HG02973 (cell line): Measurements from ENCODE around the gene CFAP221.

Experiments
- ATAC-seq: cut with Tn5 transposase; IDR thresholded peaks from one replicate; pipeline ENCODE4 v1.9.1; 2021; ENCODE audit warnings: moderate library complexity; ENCODE audit not compliant: unreplicated experiment

The CFAP221 gene

DNA sequence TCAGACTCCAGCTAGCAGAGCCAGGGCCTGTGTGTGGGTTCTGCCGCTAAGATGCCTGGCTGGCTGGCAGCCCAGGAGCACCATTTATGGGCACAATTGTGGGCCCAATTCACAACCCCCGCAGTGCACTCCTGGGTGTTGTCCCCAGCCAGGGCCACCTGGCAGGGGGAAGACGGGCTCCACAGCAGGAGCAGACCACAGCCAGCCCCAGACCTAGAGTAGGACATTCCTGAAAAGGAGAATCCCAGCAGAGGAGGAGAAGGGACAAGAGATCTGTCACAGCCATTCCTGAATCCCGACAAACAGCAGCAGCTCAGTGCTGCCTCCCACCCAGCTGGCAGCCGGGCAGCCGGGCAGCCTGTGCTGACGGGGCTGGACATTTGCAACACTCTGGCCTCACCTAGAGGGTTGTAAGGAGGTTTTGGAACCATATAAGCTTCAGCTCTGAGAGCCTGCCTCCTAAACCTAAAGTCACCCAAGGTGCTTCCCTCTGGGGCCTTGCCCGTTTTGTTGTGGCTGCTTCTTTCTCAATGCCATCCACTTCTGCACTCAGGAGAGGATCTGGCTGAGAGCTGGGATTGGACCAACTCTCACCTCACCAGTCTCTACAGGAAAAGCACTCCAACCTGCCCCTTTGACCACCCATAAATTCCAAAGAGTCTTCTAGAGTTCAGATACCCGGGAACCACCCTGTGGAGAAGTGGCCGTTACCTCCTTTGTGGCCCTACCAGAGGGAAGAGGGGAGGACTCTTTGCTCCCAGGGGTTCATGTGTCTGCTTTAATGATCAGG lies 130.7 kb downstream of the CFAP221 start:
- no peak for ATAC-seq

DNA sequence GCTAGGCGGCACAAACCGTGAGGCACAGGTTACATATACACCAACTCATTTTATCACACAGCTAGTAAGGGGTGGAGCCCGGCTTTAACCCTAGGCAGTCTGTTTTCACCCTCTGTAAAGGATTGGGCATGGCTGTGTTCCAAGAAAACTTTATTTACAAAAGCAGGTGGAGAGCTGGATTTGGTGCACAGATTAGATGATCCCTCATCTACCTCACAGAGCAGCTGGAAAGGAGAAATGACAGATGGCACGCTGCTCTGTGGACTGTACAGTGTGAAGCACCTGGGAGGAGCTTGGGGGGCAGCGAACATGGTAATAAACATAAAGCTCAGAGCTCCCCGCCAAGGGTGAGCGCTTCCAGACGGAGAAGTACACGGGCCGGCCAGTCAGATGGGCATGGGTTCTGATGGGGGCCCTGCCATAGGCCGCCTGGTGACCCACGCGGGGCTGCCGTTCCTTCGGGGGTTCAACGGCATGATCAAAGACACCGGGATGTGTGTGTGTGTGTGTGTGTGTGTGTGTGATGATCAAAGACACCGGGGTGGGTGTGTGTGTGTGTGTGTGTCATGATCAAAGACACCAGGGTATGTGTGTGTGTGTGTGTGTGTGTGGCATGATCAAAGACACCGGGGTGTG lies 133.9 kb downstream of the CFAP221 start:
- ATAC-seq, result no peak

DNA sequence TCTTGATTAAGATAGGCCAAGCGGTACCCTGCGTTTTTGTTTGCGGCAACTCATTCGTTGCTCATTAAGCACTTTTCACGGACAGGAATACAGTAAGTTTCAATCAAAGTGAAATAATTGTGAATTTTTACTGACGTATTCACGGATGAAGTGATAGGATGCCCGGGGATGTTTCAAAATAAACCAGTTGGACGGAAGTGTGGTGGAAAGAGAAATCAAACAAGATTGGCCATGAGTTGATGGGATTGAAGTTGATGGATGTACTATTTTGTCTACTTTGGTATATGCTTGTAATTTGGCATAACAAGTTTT lies 135.2 kb downstream of the CFAP221 start:
- no peak for ATAC-seq

GRCh38 chr2:119679846-119680245 lies 135.6 kb downstream of the CFAP221 start:
- no peak for ATAC-seq

DNA sequence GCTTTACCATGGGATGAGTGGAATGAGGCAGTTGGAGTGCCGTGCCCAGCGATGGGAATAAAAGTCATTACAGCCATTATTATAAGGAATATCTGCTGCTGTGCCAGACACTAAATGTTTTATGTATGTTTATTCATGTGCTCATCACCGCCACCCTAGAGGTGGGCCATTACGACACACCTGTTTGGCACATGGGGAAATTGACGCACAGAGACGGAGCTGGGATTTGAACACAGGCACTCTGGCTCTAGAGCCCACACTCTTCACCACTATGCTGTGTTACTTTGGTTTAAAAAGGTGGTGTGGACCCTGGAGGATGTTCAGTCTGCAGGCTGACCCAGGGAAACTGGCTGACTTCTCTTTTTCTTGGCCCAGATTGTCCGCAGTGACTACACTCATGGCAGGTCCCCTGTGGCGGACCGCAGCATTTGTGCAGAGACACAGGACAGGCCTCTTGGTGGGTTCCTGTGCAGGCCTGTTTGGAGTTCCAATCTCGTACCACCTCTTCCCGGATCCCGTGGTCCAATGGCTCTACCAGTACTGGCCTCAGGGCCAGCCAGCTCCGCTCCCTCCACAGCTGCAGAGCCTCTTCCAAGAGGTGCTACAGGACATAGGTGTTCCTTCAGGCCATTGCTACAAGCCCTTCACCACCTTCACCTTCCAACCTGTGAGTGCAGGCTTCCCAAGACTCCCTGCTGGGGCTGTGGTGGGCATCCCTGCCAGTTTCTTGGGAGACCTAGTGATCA lies 136.4 kb downstream of the CFAP221 start:
- ATAC-seq, result no peak

- no peak for ATAC-seq
Measured at GRCh38 chr2:119681203-119681867, 137.1 kb downstream of the CFAP221 start.

DNA sequence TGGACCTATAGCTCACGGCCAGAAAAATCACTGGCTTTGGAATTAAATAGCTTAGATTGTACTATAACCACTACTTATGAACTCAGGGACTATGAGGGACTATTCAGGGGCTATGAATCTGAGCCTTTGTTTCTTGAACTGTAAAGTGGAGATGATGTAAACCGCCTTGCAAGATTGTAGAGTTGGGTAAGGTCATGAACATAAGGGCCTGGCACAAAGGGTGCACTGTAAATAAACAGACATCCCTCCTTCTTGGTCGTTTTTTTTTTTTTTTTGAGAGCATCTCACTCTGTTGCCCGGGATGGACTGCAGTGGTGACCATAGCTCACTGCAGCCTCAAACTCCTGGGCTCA lies 137.6 kb downstream of the CFAP221 start:
- ATAC-seq, result no peak

- ATAC-seq, result no peak
Measured at GRCh38 chr2:119682578-119682977, 138.3 kb downstream of the CFAP221 start.

DNA sequence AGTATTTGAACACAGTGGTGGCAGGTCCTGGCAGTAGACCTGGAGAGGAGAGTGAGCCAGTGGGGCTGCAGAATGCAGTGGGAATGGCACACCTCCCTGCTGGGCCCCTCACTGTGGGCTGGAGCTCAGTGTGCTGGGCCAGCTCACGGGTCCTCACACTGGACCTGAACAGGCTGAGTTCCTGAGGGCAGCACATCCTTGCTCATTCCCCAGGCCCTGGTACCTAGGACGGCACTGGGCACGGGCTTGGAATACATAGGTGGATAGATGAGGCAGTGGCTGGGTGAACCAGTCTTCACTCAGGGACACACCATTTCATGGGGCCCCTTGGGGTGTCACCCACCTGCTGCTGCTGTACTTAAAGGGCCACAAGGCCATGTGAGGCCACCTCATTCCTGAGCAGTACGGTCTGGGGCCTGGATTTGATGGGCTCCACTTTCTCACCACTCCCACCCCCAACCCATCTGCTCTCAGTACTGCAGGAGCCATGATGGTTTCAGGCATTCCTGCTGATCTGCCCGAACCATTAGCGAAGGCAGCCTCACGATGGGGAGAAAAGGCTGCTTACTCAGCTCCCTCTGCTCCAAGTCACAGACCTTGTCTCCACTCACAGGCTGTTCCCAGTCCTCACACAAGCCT lies 138.9 kb downstream of the CFAP221 start:
- ATAC-seq, result no peak

DNA sequence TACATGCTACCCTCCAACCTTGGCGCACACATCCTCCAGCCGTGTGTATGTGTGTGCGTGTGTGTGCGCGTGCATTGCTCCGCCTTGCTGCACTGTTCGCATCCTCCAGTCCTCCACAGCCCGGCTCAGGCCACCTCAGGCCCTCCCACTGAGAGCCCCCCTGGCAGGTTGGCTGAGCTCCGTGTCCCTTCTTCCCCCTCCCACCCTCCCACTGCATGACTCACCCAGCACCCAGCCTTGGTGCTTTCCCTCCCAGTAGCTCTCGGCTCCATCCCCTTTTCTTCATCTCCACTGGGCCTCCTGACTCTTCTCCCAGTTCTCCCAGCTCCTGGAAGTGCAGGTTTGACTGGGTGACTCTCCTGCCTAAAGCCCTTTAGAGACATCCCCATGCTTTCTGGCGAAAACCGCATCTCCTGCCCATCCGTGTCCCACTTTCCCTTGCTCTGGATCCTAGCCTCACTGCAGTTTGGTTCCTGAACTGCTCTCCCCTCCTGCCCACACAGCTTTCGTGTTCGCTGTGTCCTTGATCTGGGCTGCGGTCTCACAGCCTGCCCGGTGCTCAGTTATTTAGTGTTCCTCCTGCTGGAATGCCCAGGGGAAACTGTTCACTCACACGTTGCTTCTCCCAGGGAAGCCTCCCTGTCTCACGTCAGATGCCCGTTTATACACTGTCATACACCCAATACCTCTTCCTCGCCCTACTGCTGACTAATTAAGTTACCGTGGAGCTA lies 139.6 kb downstream of the CFAP221 start:
- no peak for ATAC-seq

DNA sequence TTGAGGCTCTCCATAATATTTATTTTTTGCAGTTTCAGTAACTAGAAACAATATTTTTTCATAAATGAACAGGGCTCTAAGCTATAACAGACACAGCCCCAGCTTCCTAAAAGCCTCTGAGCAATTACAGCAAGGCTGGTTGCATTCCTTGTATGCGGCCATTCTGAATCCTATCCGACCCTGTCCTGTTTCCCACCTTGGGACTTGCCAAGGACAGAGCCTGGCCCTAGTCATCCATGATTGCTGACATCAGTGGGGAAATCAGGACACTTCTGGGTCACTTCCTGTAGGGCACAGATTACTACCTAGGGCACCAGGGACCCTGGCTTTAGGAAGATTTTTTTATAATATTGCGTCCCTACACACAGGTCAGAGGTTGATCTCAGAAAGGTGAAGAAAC lies 140.3 kb downstream of the CFAP221 start:
- no peak for ATAC-seq

GRCh38 chr2:119688616-119689015 lies 144.4 kb downstream of the CFAP221 start:
- no peak for ATAC-seq

- ATAC-seq, result no peak
Measured at GRCh38 chr2:119689218-119689617, 145.0 kb downstream of the CFAP221 start.

GRCh38 chr2:119691189-119691588 lies 146.9 kb downstream of the CFAP221 start:
- ATAC-seq, result no peak

GRCh38 chr2:119691651-119692245 lies 147.5 kb downstream of the CFAP221 start:
- ATAC-seq, result no peak

DNA sequence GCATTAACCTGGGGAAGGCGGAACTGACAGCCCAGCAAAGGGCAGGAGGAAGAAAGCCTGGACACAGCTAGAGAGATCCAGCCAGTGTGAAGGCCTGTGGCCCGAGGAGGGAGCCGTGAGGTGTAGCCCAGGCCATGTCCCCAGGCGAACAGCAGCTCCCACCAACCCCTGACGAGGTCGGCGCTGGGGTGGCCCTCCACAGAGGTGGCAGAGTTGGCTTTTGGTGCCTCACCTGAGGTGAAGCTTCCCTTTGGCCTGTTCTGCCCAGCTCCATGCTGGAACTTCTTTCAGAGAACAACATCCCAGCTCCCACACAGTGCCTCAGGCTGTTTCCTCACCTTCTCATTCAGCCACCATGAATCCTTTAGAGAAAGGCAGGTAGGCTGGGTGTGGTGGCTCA lies 148.1 kb downstream of the CFAP221 start:
- ATAC-seq, result no peak

- no peak for ATAC-seq
Measured at GRCh38 chr2:119692954-119693353, 148.7 kb downstream of the CFAP221 start.

- ATAC-seq, result no peak
Measured at GRCh38 chr2:119693567-119693966, 149.3 kb downstream of the CFAP221 start.

- ATAC-seq, result no peak
Measured at GRCh38 chr2:119693967-119694366, 149.7 kb downstream of the CFAP221 start.

DNA sequence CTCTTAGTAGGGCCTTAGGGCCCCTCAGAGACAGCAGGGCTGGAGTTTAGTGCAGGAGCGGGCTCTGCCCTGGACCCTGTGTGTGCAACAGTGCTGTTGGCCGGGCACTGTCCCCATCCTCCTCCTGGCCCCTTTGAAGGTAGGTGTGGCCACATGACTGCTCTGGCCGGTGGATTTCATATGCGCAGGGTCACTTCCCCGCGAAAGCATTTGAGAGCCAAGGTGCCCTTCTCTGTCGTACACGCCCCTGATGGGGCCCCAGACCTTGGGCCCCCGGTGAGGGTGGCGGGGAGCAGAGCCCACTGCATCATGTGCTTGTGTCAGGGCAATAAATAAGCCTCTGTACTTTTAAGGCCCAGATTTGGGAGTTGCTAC lies 150.2 kb downstream of the CFAP221 start:
- no peak for ATAC-seq
